Smooth muscle cell (in vitro differentiated cells): Measurements from ENCODE around the gene RNF43. TPM values are rescaled to one million over a fixed set of nuclear protein-coding genes. Genes with fewer than 3 reads are reported as not detected.

Experiments
- DNase-seq: peaks from one replicate; lab custom pipeline; 2025; ENCODE audit not compliant: unreplicated experiment; lab: John Stamatoyannopoulos, UW
- H2AFZ ChIP-seq: fragments of 200-600 bp; sonication (generic); 2 replicates; pipeline ENCODE4 v1.6.0; 2016; ENCODE audit warnings: antibody characterized with exemption, low read depth, mild to moderate bottlenecking
- H3F3A ChIP-seq: fragments of 200-600 bp; sonication (generic); 2 replicates; pipeline ENCODE4 v1.6.0; 2017; ENCODE audit warnings: antibody characterized with exemption, low read depth
- H3K27ac ChIP-seq: fragments of 200-600 bp; sonication (generic); 2 replicates; pipeline ENCODE4 v1.5.1; 2016; ENCODE audit warnings: low read depth, mild to moderate bottlenecking
- H3K27me3 ChIP-seq: fragments of 200-600 bp; sonication (generic); 2 replicates; pipeline ENCODE4 v1.6.1; 2016; ENCODE audit warnings: low read depth, mild to moderate bottlenecking
- H3K36me3 ChIP-seq: fragments of 200-600 bp; sonication (generic); 2 replicates; pipeline ENCODE4 v1.5.1; 2016; ENCODE audit warnings: low read depth
- H3K4me1 ChIP-seq: fragments of 200-600 bp; sonication (generic); 2 replicates; pipeline ENCODE4 v1.5.1; 2016; ENCODE audit warnings: low read depth
- H3K4me2 ChIP-seq: fragments of 200-600 bp; sonication (generic); 2 replicates; pipeline ENCODE4 v1.6.0; 2016; ENCODE audit warnings: mild to moderate bottlenecking
- H3K4me3 ChIP-seq: fragments of 200-600 bp; sonication (generic); 2 replicates; pipeline ENCODE4 v1.5.1; 2016; ENCODE audit warnings: mild to moderate bottlenecking
- H3K79me2 ChIP-seq: fragments of 200-600 bp; sonication (generic); 2 replicates; pipeline ENCODE4 v1.6.0; 2016; ENCODE audit warnings: low read depth, mild to moderate bottlenecking
- H3K9ac ChIP-seq: fragments of 200-600 bp; sonication (generic); 2 replicates; pipeline ENCODE4 v1.6.0; 2016; ENCODE audit warnings: low read depth
- H3K9me3 ChIP-seq: fragments of 200-600 bp; sonication (generic); replicated peaks from 2 replicates; pipeline ENCODE4 v1.5.1; 2016; ENCODE audit warnings: low read depth
- H4K20me1 ChIP-seq: fragments of 200-600 bp; sonication (generic); 2 replicates; pipeline ENCODE4 v1.6.0; 2016; ENCODE audit warnings: low read depth
- WGBS: methylation state at CpG from one replicate; pipeline ENCODE4 v1.1.7; 2016; ENCODE audit warnings: low lambda C conversion rate; 5-methylcytosine and 5-hydroxymethylcytosine counted together
- polyA plus RNA-seq: library from polyadenylated mRNA; unstranded; fragments of >200 nt; fragmentation: Nextera tagmentation; extraction: Ambion mirVana; gene quantifications from 2 replicates; pipeline ENCODE4 v1.2.1, GENCODE V29; 2016
- total RNA-seq: library from RNA; depleted of rRNA; stranded (reverse); fragments of >200 nt; gene quantifications from 2 replicates; pipeline ENCODE4 v1.2.3, GENCODE V29; 2014
- TF ChIP-seq, protein P1 (sequence below): fragments of 200-600 bp; sonication (generic); IDR thresholded peaks from 2 replicates; pipeline ENCODE4 v1.5.1; 2017; ENCODE audit warnings: borderline replicate concordance, mild to moderate bottlenecking, antibody characterized with exemption; ENCODE audit not compliant: insufficient read depth, poor library complexity, severe bottlenecking

RNF43 gene
- total and polyA plus RNA-seq, 2 experiments from 2014 or later: 0.17 to 3.8 TPM

DNA sequence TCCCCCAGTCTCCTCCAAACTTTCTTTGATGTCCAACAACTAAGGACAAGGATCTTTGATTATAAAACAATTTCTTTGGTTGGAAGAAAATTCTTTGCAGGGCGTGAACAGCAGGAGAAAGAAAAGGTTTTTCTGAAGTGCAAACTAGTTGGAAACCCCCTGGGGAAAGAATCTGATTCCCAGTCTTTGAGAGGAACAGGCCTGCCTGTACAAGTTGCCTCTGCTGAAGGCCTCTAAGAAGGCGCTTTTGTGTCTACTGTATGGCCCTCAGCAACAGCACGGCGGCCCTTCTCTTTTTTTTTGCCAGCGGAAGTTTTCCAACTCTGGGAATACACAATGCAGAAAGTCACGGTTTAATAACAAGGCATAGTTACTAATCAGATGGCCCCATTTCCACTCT, 14.0 kb downstream of the RNF43 start:
- no peaks in the 10 kb centered on the region for H3K27me3 ChIP-seq
- no peak overlapping the region for H3K4me3 ChIP-seq
- no peaks in the 10 kb centered on the region for H3F3A ChIP-seq
- peak overlapping the region; percentile 40 for H3K4me2 ChIP-seq
- H3K9ac ChIP-seq: no peak overlapping the region
- 29% methylated on average over 6 of the region's 6 CpGs for WGBS
- H3K79me2 ChIP-seq: peaks cover 11% of the 10 kb centered on the region
- no peaks in the 10 kb centered on the region for H3K36me3 ChIP-seq
- no peaks in the 10 kb centered on the region for H3K9me3 ChIP-seq
- peaks cover 21% of the 10 kb centered on the region for H3K4me1 ChIP-seq
- no peak for DNase-seq
- no peak overlapping the region for H2AFZ ChIP-seq
- no peaks in the 10 kb centered on the region for H4K20me1 ChIP-seq
- peak overlapping the region; percentile 29 for H3K27ac ChIP-seq
- TF ChIP-seq, protein P1, sequence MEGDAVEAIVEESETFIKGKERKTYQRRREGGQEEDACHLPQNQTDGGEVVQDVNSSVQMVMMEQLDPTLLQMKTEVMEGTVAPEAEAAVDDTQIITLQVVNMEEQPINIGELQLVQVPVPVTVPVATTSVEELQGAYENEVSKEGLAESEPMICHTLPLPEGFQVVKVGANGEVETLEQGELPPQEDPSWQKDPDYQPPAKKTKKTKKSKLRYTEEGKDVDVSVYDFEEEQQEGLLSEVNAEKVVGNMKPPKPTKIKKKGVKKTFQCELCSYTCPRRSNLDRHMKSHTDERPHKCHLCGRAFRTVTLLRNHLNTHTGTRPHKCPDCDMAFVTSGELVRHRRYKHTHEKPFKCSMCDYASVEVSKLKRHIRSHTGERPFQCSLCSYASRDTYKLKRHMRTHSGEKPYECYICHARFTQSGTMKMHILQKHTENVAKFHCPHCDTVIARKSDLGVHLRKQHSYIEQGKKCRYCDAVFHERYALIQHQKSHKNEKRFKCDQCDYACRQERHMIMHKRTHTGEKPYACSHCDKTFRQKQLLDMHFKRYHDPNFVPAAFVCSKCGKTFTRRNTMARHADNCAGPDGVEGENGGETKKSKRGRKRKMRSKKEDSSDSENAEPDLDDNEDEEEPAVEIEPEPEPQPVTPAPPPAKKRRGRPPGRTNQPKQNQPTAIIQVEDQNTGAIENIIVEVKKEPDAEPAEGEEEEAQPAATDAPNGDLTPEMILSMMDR: no peak

DNA sequence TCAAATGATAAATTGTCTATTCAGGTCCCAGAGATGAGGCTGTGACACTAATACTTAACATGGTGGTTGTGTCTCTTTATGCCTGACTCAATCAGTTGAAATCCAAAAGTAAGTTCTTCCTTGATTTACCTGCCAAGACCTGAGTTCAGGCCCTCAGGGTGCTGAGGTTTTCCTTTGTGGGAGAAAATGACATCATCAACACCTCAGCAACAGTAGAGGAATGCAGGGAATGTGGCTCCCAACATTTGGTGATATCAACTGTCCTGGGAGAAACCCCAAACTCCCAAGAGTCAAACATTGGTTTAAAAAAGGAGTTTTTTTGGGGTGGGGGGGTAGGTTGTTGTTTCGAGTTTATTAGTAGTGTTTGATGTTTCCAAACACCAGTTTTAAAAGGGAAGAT, 14.7 kb downstream of the RNF43 start:
- TF ChIP-seq, protein P1: no peak
- H3K9me3 ChIP-seq: no peaks in the 10 kb centered on the region
- peaks cover 11% of the 10 kb centered on the region for H3K79me2 ChIP-seq
- 64% methylated on average over 1 of the region's 1 CpG for WGBS
- H3K4me1 ChIP-seq: peaks cover 21% of the 10 kb centered on the region
- H3K9ac ChIP-seq: no peak overlapping the region
- no peaks in the 10 kb centered on the region for H4K20me1 ChIP-seq
- no peak overlapping the region for H3K4me3 ChIP-seq
- H2AFZ ChIP-seq: no peak overlapping the region
- no peaks in the 10 kb centered on the region for H3F3A ChIP-seq
- H3K36me3 ChIP-seq: no peaks in the 10 kb centered on the region
- H3K4me2 ChIP-seq: peak overlapping the region; percentile 40
- DNase-seq: no peak
- H3K27ac ChIP-seq: peak overlapping the region; percentile 50
- no peaks in the 10 kb centered on the region for H3K27me3 ChIP-seq

DNA sequence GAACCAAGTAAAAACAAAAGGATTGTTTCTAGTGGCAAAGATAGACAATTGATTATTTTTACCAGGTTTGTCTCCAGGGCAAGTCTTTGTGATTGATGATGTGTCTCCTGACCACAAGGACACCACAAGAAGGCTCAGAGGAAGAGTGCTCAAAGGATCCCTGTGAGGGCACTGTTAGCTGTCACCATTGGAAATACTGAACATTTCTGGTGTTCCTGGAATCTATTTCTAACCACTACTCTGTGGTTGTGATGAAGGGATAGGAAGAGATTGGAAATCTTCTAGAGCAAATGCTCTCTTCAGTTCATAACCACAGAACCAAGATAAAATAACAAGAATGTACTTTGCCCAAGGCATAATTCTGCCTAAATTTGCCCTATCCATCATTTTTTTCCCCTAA, 15.3 kb downstream of the RNF43 start:
- Histone ChIP-seq H3K9ac (no peak overlapping the region), H3K36me3 (no peaks in the 10 kb centered on the region), H3K4me2 (peak overlapping the region; percentile 40), H3K4me1 (peaks cover 21% of the 10 kb centered on the region), H3K79me2 (peaks cover 9% of the 10 kb centered on the region), H3F3A (no peaks in the 10 kb centered on the region), H4K20me1 (no peaks in the 10 kb centered on the region), H3K4me3 (no peak overlapping the region), H2AFZ (no peak overlapping the region), H3K9me3 (no peaks in the 10 kb centered on the region), H3K27ac (peak overlapping the region; percentile 50), H3K27me3 (no peaks in the 10 kb centered on the region)
- DNase-seq: no peak
- TF ChIP-seq, protein P1: no peak

DNA sequence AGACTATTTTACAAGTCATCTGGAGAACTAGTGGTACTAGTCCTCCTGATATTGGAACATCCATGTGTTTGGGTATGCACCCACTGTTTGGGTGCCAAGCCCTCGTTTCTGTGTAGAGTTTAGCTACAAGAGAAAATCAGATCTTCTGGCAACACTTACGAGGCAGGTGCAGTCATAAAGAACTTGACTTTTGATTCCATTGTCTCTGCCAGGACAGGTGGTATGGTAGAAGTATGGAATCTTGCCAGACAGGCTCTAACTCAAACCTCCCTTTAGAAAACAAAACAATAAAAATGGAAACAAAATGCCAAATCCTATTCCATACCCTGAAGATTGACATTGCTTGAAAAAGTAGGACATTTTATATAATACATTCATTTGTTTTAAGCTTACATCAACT, 16.0 kb downstream of the RNF43 start:
- Histone ChIP-seq H4K20me1 (no peaks in the 10 kb centered on the region), H2AFZ (no peak overlapping the region), H3K4me3 (no peak overlapping the region), H3K4me2 (no peak overlapping the region), H3K79me2 (peaks cover 1% of the 10 kb centered on the region), H3K9me3 (no peaks in the 10 kb centered on the region), H3K27ac (peak overlapping the region; percentile 50), H3F3A (no peaks in the 10 kb centered on the region), H3K27me3 (no peaks in the 10 kb centered on the region), H3K9ac (no peak overlapping the region), H3K4me1 (peaks cover 21% of the 10 kb centered on the region), H3K36me3 (no peaks in the 10 kb centered on the region)
- TF ChIP-seq, protein P1: no peak
- WGBS: 65% methylated on average over 2 of the region's 2 CpGs
- no peak for DNase-seq
